HG02763 (cell line): ENCODE data around the gene MYO1B.

Source experiments
- ATAC-seq: cut with Tn5 transposase; IDR thresholded peaks from one replicate; pipeline ENCODE4 v1.9.1; 2021; ENCODE audit warnings: mild to moderate bottlenecking, moderate library complexity; ENCODE audit not compliant: unreplicated experiment

The MYO1B gene

DNA sequence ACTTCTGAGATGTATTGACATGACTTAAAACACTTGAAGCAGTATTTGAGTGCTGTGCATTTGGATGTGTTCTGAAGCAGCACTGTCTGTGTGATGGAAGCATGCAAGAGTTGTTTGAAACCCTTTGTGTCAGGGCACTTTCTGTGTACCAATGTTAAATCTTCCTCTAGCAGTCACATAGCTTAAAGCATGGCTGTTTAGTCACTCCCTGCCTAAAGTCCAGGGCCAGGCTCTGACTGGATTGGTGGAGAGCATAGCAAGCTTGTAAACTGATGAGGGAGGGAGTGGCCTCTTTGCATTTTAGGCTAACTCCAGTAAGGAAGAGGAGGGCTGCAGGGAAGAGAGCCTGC lies 73.5 kb downstream of the MYO1B start:
- no peak for ATAC-seq

DNA sequence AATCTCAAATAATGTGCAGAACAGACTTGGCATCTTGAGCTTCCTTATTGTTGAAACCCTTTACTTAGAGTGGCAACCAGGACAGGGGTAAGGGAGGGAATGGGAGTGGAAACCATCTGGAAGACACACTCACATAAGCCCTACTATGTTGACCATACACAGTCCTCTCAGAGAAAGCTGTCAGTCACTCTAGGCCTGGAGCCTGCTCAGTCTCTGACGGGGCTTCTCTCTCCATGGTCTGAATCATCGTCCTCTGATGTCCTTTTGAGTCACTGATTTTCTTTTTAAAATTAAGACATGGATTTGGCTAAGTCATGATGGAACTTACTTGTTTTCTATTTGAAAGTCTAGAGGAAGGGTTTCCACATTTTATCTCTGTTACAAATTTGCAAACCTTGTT lies 74.0 kb downstream of the MYO1B start:
- ATAC-seq = no peak

DNA sequence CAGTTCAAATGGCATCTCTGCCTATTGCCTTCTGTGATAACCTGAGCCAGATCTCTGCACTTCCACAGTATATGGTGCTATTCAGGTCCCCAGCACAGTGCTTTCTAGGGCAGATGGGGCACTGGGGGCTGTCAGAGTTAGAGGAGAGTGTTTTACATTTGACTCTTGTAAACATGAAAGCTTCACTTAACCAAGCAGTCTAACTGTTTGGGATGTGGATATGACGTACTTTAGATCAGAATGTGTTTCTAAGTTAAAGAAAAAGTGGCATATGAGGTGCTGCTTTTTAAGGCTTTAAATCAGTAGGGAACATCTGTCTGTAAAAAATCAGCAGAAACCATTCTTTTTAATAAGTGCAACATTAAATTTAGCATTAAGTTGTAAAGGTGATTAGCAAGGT lies 75.7 kb downstream of the MYO1B start:
- ATAC-seq = no peak

DNA sequence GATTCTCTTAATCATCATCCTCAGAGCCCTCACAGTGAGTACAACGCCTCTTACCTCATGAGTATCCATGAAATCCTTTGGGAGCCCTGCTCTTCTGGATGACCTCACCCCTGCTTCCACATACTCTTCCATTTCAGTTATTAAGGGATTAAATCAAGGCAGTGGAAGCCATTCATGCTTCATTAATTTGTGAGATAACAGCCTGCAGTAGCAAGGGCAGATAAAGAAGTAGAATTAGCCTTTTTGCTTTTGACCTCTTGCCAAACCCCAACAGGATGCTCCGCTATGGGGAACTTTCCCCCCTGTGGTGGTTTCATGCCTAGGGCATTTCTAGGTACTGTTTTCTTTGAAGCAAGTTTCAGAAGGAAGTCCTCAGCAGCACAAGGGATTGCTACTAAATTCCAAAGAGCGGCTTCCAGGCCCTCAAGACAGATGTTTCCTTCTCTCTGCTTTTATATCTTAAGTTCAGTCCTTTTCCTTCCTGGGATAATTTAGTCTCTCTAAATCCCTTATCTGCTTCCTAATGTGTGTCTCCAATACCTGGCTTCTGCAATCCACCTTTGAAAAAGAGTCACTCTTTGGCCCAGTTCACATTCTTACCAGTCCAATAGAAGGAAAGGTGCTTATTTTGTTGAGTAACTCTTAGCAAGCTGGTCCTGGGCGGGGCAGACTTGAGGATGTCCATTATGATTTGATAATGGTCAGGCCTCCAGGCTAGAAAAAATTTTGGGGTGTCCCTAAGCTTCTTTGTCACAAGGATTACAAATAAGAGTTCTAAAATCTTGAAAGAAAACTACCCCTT lies 76.9 kb downstream of the MYO1B start:
- ATAC-seq = peak; percentile 70

DNA sequence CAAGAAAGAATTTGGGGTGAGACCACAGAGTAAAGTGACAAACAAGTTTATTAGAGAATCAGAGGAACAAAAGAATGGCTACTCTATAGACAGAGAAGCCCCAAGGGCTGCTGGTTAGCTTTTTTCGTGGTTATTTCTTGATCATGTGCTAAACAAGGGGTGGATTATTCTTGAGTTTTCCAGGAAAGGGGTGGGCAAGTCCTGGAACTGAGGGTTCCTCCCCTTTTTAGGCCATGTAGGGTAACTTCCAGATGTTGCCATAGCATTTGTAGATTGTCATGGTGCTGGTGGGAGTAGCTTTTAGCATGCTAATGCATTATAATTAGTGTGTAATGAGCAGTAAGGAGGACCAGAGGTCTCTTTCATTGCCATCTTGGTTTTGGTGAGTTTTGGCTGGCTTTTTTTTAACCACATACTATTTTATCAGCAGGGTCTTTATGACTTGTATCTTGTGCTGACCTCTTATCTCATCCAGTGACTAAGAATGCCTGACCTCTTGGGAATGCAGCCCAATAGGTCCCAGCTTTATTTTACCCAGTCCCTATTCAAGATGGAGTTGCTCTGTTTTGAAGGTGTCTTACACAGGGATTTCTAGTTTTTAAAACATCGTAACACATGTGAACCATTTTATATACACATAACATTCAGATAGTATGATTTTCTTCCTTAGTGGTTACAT lies 77.8 kb downstream of the MYO1B start:
- ATAC-seq = no peak

- no peak for ATAC-seq
Measured at GRCh38 chr2:191325651-191326365, 80.6 kb downstream of the MYO1B start.

DNA sequence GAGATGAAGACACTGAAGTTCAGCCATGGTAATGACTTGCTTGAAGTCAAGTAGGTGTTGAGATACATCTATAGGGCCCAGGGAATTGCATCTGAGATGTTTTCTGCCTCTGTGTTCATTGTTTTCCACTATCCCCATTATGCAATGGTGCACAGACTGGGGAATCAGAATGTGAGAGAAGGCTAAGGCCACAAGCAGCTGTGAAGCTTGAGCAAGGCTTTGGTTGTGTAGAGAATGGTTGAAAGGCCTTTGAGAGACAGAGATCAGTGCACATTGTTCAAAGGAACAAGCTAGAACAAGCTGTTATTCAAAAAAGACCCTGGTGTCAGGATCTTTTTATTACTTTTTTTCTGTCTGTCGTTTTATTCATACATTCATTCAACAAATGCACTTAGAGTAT lies 82.3 kb downstream of the MYO1B start:
- no peak for ATAC-seq

DNA sequence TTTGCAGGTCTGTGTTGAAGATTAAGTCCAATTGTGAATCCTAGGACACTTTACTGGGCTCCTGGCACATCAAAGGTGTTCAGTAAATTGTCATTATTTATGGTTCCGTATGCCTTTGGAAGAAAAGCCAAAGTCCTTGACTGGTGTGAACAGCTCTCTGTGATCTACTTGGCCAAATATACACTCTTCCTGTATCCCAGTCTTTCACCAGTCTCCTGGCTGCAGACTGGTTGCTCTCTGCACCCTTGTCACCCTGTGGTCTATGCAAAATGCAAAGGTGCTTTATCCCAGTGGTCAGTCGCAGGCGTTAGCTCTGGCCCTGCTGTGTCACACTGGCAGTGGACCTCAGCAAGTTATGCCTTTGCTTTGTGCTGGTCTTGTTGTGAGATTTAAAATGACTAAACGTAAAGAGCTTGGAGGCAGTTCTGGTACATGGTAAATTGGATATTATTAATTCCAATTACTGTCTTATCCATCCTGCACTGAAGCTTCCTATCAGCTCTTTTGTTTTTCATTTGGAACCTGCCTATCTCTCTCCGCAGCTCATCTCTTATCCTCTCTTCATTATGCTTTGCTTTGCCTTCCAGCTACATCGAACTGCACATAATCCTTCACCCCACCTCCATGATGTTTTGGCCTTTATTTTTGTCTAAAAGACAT lies 83.1 kb downstream of the MYO1B start:
- ATAC-seq = no peak

DNA sequence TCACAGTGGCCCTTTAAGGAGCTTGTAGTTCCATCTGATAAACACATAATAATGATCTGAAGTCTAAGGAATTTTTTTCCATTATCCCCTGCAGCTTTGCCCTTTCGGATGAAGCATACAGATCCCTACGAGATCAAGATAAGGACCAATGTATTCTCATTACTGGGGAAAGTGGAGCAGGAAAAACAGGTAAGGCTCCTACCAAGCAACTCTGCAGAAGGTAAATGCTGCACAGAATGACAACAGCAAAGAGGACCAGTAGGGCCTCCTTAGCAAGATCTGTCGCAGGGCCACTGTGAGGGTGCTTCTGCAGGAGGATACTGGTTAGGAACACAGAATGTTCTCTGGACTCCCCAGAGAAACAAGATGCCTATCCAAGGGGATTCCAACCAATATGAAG lies 84.6 kb downstream of the MYO1B start:
- ATAC-seq = no peak

- ATAC-seq = no peak
Measured at GRCh38 chr2:191333911-191334357, 88.7 kb downstream of the MYO1B start.

DNA sequence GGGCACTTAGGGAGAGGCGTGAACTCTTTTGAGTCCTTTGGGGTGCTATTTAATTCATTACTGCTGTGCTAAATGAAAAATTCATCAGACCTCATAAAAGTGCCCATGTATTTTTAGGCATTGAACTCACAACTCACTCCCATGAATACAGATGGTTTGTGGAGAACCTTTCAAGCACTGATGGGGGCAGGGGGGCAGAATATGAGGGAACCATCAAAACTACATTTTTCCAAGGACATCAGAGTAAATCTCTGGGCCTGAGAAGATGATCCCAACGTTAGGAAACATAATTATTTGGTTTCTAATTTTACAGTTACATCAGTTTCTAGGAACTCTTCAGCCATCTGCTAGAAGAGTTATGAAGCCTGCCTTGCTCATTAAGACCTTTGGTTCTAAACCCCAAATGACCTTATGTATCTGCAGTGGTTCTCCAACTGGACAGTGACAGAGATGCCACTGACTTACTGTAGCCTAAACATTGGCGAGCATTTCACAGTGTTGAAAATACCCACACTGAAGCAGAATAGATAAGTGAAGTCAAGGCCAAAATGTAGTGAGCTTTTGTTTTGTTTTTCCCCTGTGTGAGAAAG lies 90.8 kb downstream of the MYO1B start:
- ATAC-seq = no peak

DNA sequence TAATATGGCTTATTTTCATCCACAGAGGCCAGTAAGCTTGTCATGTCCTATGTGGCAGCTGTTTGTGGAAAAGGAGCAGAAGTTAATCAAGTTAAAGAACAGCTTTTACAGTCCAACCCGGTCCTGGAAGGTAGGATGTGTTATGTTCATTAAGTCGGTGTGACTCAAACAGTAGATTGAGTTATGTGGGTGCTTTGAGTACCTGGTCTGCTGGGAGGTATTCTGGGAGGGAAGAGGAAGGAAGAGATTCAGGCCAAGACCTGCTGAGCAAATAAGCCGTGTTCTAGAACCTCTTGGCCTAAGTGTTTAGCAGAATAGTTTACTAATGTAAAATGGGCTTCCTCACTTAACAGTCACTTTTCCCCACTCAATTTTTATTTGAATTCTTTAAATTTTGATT lies 96.2 kb downstream of the MYO1B start:
- ATAC-seq = no peak

GRCh38 chr2:191343796-191344338 lies 98.7 kb downstream of the MYO1B start:
- ATAC-seq = no peak

DNA sequence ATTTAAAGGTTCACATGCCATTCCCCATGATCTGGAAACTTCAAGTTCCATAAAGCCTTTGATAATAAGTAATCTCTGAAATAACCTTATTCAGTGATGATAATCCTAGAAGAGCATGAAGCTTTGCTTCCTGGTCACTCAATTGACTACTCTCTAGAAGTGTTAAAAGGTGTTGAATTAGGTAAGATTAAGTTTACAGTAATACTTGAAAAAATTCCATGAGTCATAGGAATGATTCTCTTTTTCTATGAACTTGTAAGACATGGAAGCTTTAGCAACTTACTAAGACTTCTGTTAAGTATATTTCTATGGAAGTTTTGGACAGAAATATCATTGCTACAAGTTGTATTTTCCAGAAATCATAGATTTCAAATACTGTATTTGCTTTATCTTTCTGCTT lies 100.6 kb downstream of the MYO1B start:
- ATAC-seq = no peak

GRCh38 chr2:191347154-191347553 lies 102.0 kb downstream of the MYO1B start:
- ATAC-seq = no peak

GRCh38 chr2:191347881-191348280 lies 102.7 kb downstream of the MYO1B start:
- ATAC-seq = no peak

GRCh38 chr2:191349990-191350389 lies 104.8 kb downstream of the MYO1B start:
- ATAC-seq = no peak

- no peak for ATAC-seq
Measured at GRCh38 chr2:191350826-191351225, 105.6 kb downstream of the MYO1B start.

DNA sequence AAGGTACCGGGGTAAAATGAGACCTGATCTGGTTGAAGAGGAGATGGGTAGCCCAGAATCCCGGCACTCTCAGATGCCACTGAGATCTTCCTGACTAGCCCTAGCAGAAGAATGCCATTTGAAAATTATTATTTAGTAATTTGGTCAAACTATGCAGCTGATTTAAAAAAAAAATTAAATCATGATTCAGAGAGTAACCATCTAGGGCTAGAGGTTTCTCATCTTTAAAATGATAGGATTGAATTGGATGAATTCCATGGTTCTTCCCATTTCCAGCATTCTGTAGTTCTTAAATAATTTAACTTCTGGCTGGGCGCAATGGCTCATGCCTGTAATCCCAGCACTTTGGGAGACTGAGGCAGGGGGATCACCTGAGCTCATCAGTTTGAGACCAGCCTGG lies 106.1 kb downstream of the MYO1B start:
- no peak for ATAC-seq

GRCh38 chr2:191351921-191352320 lies 106.7 kb downstream of the MYO1B start:
- ATAC-seq = no peak

DNA sequence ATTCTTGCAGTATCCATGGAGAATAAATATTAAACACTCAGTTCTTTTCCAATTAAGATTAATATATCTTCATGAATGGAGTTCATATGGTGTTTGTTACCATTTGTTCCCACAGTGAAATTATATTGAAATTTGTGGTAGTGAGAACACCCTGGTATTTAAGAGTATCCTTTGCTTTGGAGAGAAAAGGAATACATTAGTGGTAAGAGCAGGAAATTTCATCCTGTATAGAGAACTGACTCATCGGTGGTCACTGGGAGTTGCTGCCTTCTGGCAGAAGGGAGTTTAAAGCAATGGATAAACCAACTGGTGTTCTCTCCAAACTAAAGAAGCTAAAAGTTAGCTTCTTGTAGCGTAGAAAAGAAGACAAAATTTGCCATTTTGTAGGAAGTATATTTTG lies 107.3 kb downstream of the MYO1B start:
- no peak for ATAC-seq
